Middle frontal gyrus (tissue), 1 donor: Measurements from ENCODE around the gene POMT1.
A peak's percentile ranks its signal among the peaks of the same experiment; 100 is the strongest.
"Not testable (repeated sequence)": the region's sequence is repeated elsewhere in the genome, so short reads cannot be mapped to it uniquely, and the experiment has no call there.

Source experiments
- DNase-seq: peaks from one replicate; pipeline ENCODE4 v3.0.0-alpha.2; 2015; ENCODE audit warnings: low spot score; ENCODE audit errors: extremely low spot score

The POMT1 gene

GRCh38 chr9:131502781-131503625 lies at the start of gene POMT1:
Gene POMT1 (plus strand): TSS chr9:131502918. CDS start chr9:131504219, 1,301 bp downstream.
- peak; percentile 69 for DNase-seq

GRCh38 chr9:131454028-131454427 lies 48.7 kb upstream of the POMT1 start:
- DNase-seq: no peak

- not testable (repeated sequence) for DNase-seq
These were observed 47.1 kb upstream of the POMT1 start for GRCh38 chr9:131455655-131456054.

- no peak for DNase-seq
These were observed 45.0 kb upstream of the POMT1 start for GRCh38 chr9:131457746-131458145.

GRCh38 chr9:131459056-131459455 lies 43.7 kb upstream of the POMT1 start:
- no peak for DNase-seq

GRCh38 chr9:131461166-131461565 lies 41.6 kb upstream of the POMT1 start:
- DNase-seq: no peak

- no peak for DNase-seq
These were observed 38.2 kb upstream of the POMT1 start for GRCh38 chr9:131464354-131465000.

- no peak for DNase-seq
These were observed 37.3 kb upstream of the POMT1 start for GRCh38 chr9:131465401-131465800.

GRCh38 chr9:131467214-131467935 lies 35.3 kb upstream of the POMT1 start:
- DNase-seq: no peak

GRCh38 chr9:131468031-131468430 lies 34.7 kb upstream of the POMT1 start:
- no peak for DNase-seq

GRCh38 chr9:131469356-131469755 lies 33.4 kb upstream of the POMT1 start:
- no peak for DNase-seq

GRCh38 chr9:131469951-131470350 lies 32.8 kb upstream of the POMT1 start:
- DNase-seq: no peak

- no peak for DNase-seq
These were observed 32.1 kb upstream of the POMT1 start for GRCh38 chr9:131470581-131470991.

- not testable (repeated sequence) for DNase-seq
These were observed 30.6 kb upstream of the POMT1 start for GRCh38 chr9:131472085-131472484.

GRCh38 chr9:131473198-131473885 lies 29.4 kb upstream of the POMT1 start:
- no peak for DNase-seq

GRCh38 chr9:131473891-131474290 lies 28.8 kb upstream of the POMT1 start:
- no peak for DNase-seq

GRCh38 chr9:131474711-131475110 lies 28.0 kb upstream of the POMT1 start:
- DNase-seq: no peak

GRCh38 chr9:131475111-131475955 lies 27.4 kb upstream of the POMT1 start:
- DNase-seq: no peak

- DNase-seq: no peak
These were observed 26.6 kb upstream of the POMT1 start for GRCh38 chr9:131475956-131476776.
